Ishikawa (cell line): ENCODE measurements around the gene KIAA1217.

ENCODE experiments used
- CEBPB ChIP-seq: IDR thresholded peaks from 2 replicates; pipeline ENCODE4 v1.6.1; 2012
- CREB1 ChIP-seq: IDR thresholded peaks from 2 replicates; pipeline ENCODE4 v1.6.1; 2012; ENCODE audit warnings: low read depth
- EP300 ChIP-seq: IDR thresholded peaks from 2 replicates; pipeline ENCODE4 v1.6.1; 2012; ENCODE audit warnings: borderline replicate concordance
- FOXM1 ChIP-seq: IDR thresholded peaks from 2 replicates; pipeline ENCODE4 v1.6.1; 2012; ENCODE audit warnings: low read depth, borderline replicate concordance
- MAX ChIP-seq: IDR thresholded peaks from 2 replicates; pipeline ENCODE4 v1.6.1; 2012
- NFIC ChIP-seq: IDR thresholded peaks from 2 replicates; pipeline ENCODE4 v1.6.1; 2012
- RAD21 ChIP-seq: IDR thresholded peaks from 2 replicates; pipeline ENCODE4 v1.6.1; 2012; ENCODE audit warnings: low read depth
- TAF1 ChIP-seq: IDR thresholded peaks from 2 replicates; pipeline ENCODE4 v1.6.1; 2012; ENCODE audit warnings: low read depth, mild to moderate bottlenecking
- TCF12 ChIP-seq: IDR thresholded peaks from 2 replicates; pipeline ENCODE4 v1.6.1; 2012; ENCODE audit warnings: low read depth
- TEAD4 ChIP-seq: IDR thresholded peaks from 2 replicates; pipeline ENCODE4 v1.6.1; 2012
- USF1 ChIP-seq: IDR thresholded peaks from 2 replicates; pipeline ENCODE4 v1.6.1; 2012
- YY1 ChIP-seq: IDR thresholded peaks from 2 replicates; pipeline ENCODE4 v1.6.1; 2012; ENCODE audit warnings: low read depth

DNA sequence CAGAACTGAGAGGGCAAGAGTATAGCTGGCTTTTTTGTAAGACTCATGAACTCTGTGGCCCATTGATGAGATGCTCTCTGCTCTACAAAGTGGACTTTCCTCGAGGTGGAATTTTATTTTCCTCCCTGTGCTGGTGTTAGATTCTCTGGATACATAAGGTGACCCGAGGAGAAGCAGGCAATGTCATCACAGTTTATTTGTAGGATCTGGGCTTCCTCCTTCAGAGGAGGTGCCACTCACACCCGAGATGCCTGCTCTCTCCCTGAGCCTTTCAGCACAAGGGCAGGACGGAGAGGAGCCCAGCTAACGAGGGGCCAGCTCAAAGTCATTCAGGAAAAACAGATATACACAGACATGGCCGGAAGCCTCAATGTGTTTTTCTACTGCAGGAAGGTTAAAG is 103.0 kb downstream of the KIAA1217 start:
- TF ChIP-seq EP300 = no peak
- no peak for TF ChIP-seq TEAD4
- TF ChIP-seq NFIC = no peak
- TF ChIP-seq CEBPB = no peak
- TF ChIP-seq MAX = no peak
- TF ChIP-seq TCF12 = no peak
- no peak for TF ChIP-seq YY1
- no peak for TF ChIP-seq USF1
- no peak for TF ChIP-seq TAF1
- TF ChIP-seq FOXM1 = no peak
- TF ChIP-seq RAD21 = no peak
- no peak for TF ChIP-seq CREB1
